PFSK-1 (cell line): Measurements from ENCODE around the gene DNAH8.

Experiments
- FOXP2 ChIP-seq: optimal IDR thresholded peaks from 2 replicates; pipeline ENCODE3; 2011; ENCODE audit warnings: borderline replicate concordance, control low read depth, inconsistent platforms; ENCODE audit not compliant: insufficient read depth; ENCODE audit errors: extremely low read length, extremely low read depth
- POLR2AphosphoS5 ChIP-seq: IDR thresholded peaks from 2 replicates; pipeline ENCODE4 v1.6.1; 2012; ENCODE audit warnings: low read depth, mild to moderate bottlenecking, control low read depth, low read length, moderate library complexity
- SIN3A ChIP-seq: IDR thresholded peaks from 2 replicates; pipeline ENCODE4 v1.6.1; 2012; ENCODE audit warnings: mild to moderate bottlenecking, low read length, moderate library complexity, borderline replicate concordance; ENCODE audit not compliant: insufficient read depth
- TAF1 ChIP-seq: IDR thresholded peaks from 2 replicates; pipeline ENCODE4 v1.6.1; 2012; ENCODE audit warnings: low read length, control low read depth, borderline replicate concordance; ENCODE audit not compliant: insufficient read depth
- TF ChIP-seq, protein P1 (sequence below), 2 experiments: IDR thresholded peaks; 2 replicates each; pipeline versions ENCODE4 v1.6.1 to v1.8.0; 2011 to 2012; ENCODE audit warnings: low read depth in 2 of 2, low read length in 2 of 2, control low read depth in 1 of 2, inconsistent platforms in 1 of 2, mild to moderate bottlenecking in 1 of 2, moderate library complexity in 1 of 2; ENCODE audit not compliant: insufficient read depth in 1 of 2

DNAH8 gene

GRCh38 chr6:38773338-38773737 is 58.2 kb downstream of the DNAH8 start:
- TF ChIP-seq, protein P1, sequence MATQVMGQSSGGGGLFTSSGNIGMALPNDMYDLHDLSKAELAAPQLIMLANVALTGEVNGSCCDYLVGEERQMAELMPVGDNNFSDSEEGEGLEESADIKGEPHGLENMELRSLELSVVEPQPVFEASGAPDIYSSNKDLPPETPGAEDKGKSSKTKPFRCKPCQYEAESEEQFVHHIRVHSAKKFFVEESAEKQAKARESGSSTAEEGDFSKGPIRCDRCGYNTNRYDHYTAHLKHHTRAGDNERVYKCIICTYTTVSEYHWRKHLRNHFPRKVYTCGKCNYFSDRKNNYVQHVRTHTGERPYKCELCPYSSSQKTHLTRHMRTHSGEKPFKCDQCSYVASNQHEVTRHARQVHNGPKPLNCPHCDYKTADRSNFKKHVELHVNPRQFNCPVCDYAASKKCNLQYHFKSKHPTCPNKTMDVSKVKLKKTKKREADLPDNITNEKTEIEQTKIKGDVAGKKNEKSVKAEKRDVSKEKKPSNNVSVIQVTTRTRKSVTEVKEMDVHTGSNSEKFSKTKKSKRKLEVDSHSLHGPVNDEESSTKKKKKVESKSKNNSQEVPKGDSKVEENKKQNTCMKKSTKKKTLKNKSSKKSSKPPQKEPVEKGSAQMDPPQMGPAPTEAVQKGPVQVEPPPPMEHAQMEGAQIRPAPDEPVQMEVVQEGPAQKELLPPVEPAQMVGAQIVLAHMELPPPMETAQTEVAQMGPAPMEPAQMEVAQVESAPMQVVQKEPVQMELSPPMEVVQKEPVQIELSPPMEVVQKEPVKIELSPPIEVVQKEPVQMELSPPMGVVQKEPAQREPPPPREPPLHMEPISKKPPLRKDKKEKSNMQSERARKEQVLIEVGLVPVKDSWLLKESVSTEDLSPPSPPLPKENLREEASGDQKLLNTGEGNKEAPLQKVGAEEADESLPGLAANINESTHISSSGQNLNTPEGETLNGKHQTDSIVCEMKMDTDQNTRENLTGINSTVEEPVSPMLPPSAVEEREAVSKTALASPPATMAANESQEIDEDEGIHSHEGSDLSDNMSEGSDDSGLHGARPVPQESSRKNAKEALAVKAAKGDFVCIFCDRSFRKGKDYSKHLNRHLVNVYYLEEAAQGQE (IDR thresholded peaks at IDR 0.05; ENCODE audit: insufficient read depth in 1 of 2, low read depth in 2 of 2, low read length in 2 of 2), result no peak
- no peak for TF ChIP-seq POLR2AphosphoS5
- no peak for TF ChIP-seq TAF1
- TF ChIP-seq SIN3A, result no peak
- TF ChIP-seq FOXP2, result no peak

- TF ChIP-seq, protein P1 (IDR thresholded peaks at IDR 0.05; ENCODE audit: insufficient read depth in 1 of 2, low read depth in 2 of 2, low read length in 2 of 2), result no peak
- no peak for TF ChIP-seq TAF1
- no peak for TF ChIP-seq SIN3A
- no peak for TF ChIP-seq POLR2AphosphoS5
- TF ChIP-seq FOXP2, result no peak
Measured at GRCh38 chr6:38774929-38775707, 60.0 kb downstream of the DNAH8 start.

DNA sequence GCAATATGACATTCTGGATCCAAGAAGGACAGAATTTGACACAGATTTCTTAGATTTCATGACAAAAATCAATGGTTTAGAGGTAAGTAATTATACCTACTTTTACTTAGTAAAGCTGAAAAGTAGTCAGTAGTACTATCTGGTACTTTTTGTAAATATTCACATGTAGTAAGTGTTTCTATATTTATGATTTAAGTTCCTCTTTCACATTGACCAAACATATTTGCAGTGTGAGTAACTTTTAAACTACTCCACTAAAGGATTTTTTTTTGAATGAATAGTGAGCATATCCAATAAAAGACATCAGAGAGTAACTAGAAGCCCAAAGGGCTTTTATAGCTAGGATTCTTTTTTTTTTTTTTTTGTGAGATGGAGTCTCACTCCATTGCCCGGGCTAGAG is 60.8 kb downstream of the DNAH8 start:
- no peak for TF ChIP-seq SIN3A
- TF ChIP-seq TAF1, result no peak
- TF ChIP-seq, protein P1 (IDR thresholded peaks at IDR 0.05; ENCODE audit: insufficient read depth in 1 of 2, low read depth in 2 of 2, low read length in 2 of 2), result no peak
- TF ChIP-seq POLR2AphosphoS5, result no peak
- TF ChIP-seq FOXP2, result no peak

DNA sequence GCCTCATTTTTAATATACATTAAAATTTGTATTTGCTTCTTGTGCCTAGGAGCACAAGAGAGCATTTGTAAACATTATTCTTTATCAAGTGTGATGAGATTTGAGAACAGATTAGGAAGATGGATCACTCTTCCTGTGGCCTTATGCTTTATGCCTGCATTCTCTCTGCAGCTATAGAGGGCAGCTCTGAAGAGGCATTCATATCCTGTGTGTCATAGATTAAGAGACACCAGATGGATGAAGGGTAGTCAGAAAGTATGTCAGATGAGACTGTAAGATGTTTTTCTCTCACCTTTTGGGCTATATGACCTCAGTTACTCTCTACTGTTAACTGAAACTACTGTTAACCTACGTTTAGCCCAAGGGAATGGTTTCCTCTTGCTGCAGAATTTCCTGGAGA is 61.4 kb downstream of the DNAH8 start:
- no peak for TF ChIP-seq SIN3A
- no peak for TF ChIP-seq TAF1
- TF ChIP-seq, protein P1 (IDR thresholded peaks at IDR 0.05; ENCODE audit: insufficient read depth in 1 of 2, low read depth in 2 of 2, low read length in 2 of 2), result no peak
- no peak for TF ChIP-seq FOXP2
- TF ChIP-seq POLR2AphosphoS5, result no peak
